HCT116 (cell line): ENCODE results near the gene OR56B4. TPM values are rescaled to one million over a fixed set of nuclear protein-coding genes. Genes with fewer than 3 reads are reported as not detected.

Experiments used
- ATAC-seq: fragments of 200-7000 bp; cut with Tn5 transposase; 2 replicates; pipeline ENCODE4 v1.9.1; 2020; ENCODE audit warnings: mild to moderate bottlenecking, moderate library complexity
- BruUV-seq: library from RNA; stranded (reverse); fragments of 400-500 nt; replicated peaks from 2 replicates; lab custom pipeline; 2021; lab: Mats Ljungman, UMichigan
- CTCF ChIA-PET: fragments of 300-600 bp; sonication (Branson Sonifier 250); formaldehyde crosslinking; loops from one replicate; lab custom pipeline; 2021; ENCODE audit warnings: antibody characterized with exemption; lab: Charles Lee
- POLR2A ChIA-PET: fragments of 300-600, 350-600 bp; sonication (Branson Sonifier 250); formaldehyde crosslinking; loops from one replicate; lab custom pipeline; 2021; ENCODE audit warnings: antibody characterized with exemption; lab: Charles Lee
- RAD21 ChIA-PET, 2 experiments: fragments of 300-600 bp; sonication (Branson Sonifier 250); formaldehyde crosslinking; loops; one replicate each; lab custom pipeline; 2023; ENCODE audit warnings: low total read pairs in 2 of 2; ENCODE audit not compliant: uncharacterized antibody in 2 of 2, unreplicated experiment in 2 of 2, low non-redundant PET in 1 of 2; lab: Charles Lee
- DNase-seq: peaks from one replicate; pipeline ENCODE4 v3.0.0-alpha.2; 2010; ENCODE audit warnings: low read depth, low spot score
- H2AFZ ChIP-seq: fragments of 200-600 bp; shearing (Covaris generic), sonication (generic); 2 replicates; pipeline ENCODE4 v1.6.1; 2017; ENCODE audit warnings: low read depth, mixed run types, mixed read lengths, antibody characterized with exemption, low read length; ENCODE audit not compliant: poor library complexity, severe bottlenecking
- H3K27ac ChIP-seq: 2 replicates; pipeline ENCODE4 v1.5.1; 2012; ENCODE audit warnings: low read depth, low read length
- H3K27me3 ChIP-seq: fragments of 200-600 bp; sonication (generic); 2 replicates; pipeline ENCODE4 v1.6.1; 2016; ENCODE audit warnings: mixed run types, low read length, mixed read lengths; ENCODE audit not compliant: insufficient read depth
- H3K36me3 ChIP-seq, 2 experiments: fragments of 200-500 bp in 1 of 2; fragments of 200-600 bp in 1 of 2; sonication (Bioruptor generic) in 1 of 2; sonication (generic) in 1 of 2; 2 replicates each; pipeline versions ENCODE4 v1.5.1 to v1.6.1; 2014 to 2016; ENCODE audit warnings: low read length in 2 of 2, inconsistent platforms in 1 of 2, mixed read lengths in 1 of 2, mixed run types in 1 of 2; ENCODE audit not compliant: insufficient read depth in 2 of 2, control insufficient read depth in 1 of 2
- H3K4me1 ChIP-seq, 2 experiments: fragments of 200-600 bp in 1 of 2; sonication (generic) in 1 of 2; 2 replicates each; pipeline versions ENCODE4 v1.5.1 to v1.6.1; 2012 to 2017; ENCODE audit warnings: low read length in 2 of 2, inconsistent platforms in 1 of 2, mild to moderate bottlenecking in 1 of 2, mixed read lengths in 1 of 2, mixed run types in 1 of 2, moderate library complexity in 1 of 2; ENCODE audit not compliant: insufficient read depth in 2 of 2, control insufficient read depth in 1 of 2
- H3K4me2 ChIP-seq: fragments of 200-600 bp; sonication (generic); 2 replicates; pipeline ENCODE4 v1.6.1; 2017; ENCODE audit warnings: mixed run types, low read length, mixed read lengths
- H3K4me3 ChIP-seq, 2 experiments: fragments of 200-600 bp in 1 of 2; sonication (generic) in 1 of 2; replicated peaks in 1 of 2; 2 replicates each; pipeline ENCODE4 v1.5.1; 2011 to 2016; ENCODE audit warnings: low read length in 2 of 2, control low read depth in 1 of 2, low read depth in 1 of 2, mild to moderate bottlenecking in 1 of 2, mixed read lengths in 1 of 2, mixed run types in 1 of 2
- H3K79me2 ChIP-seq: fragments of 200-600 bp; sonication (generic); 2 replicates; pipeline ENCODE4 v1.6.1; 2017; ENCODE audit warnings: mild to moderate bottlenecking, mixed run types, low read length, moderate library complexity, mixed read lengths; ENCODE audit not compliant: insufficient read depth
- H3K9ac ChIP-seq: fragments of 200-600 bp; sonication (generic); 2 replicates; pipeline ENCODE4 v1.6.1; 2016; ENCODE audit warnings: low read length, mixed read lengths
- H3K9me2 ChIP-seq: fragments of 200-600 bp; sonication (generic), shearing (Covaris generic); 2 replicates; pipeline ENCODE4 v1.6.1; 2017; ENCODE audit warnings: mixed run types, mild to moderate bottlenecking, moderate library complexity; ENCODE audit not compliant: insufficient read depth
- H3K9me3 ChIP-seq, 2 experiments: fragments of 200-500 bp in 1 of 2; fragments of 200-600 bp in 1 of 2; sonication (Bioruptor generic) in 1 of 2; sonication (generic) in 1 of 2; 2 replicates each; pipeline ENCODE4 v1.6.1; 2014 to 2017; ENCODE audit warnings: low read length in 2 of 2, mixed read lengths in 2 of 2, inconsistent platforms in 1 of 2, low read depth in 1 of 2, mild to moderate bottlenecking in 1 of 2, mixed run types in 1 of 2, moderate library complexity in 1 of 2; ENCODE audit not compliant: control insufficient read depth in 1 of 2, insufficient read depth in 1 of 2
- H4K20me1 ChIP-seq: fragments of 200-600 bp; sonication (generic), shearing (Covaris generic); 2 replicates; pipeline ENCODE4 v1.6.1; 2017; ENCODE audit warnings: mixed run types, mild to moderate bottlenecking, moderate library complexity; ENCODE audit not compliant: insufficient read depth
- EGR1 ChIP-seq: IDR thresholded peaks from 2 replicates; pipeline ENCODE4 v1.6.1; 2012; ENCODE audit warnings: low read depth
- ELF1 ChIP-seq: IDR thresholded peaks from 2 replicates; pipeline ENCODE4 v1.6.1; 2012; ENCODE audit warnings: low read depth, borderline replicate concordance
- EZH2phosphoT487 ChIP-seq: fragments of 200-600 bp; IDR thresholded peaks from 2 replicates; pipeline ENCODE4 v1.6.1; 2018; ENCODE audit warnings: antibody characterized with exemption, borderline replicate concordance
- MAX ChIP-seq: IDR thresholded peaks from 2 replicates; pipeline ENCODE4 v1.6.1; 2012
- POLR2A ChIP-seq: IDR thresholded peaks from 2 replicates; pipeline ENCODE4 v1.7.0; 2011; ENCODE audit warnings: borderline replicate concordance; ENCODE audit not compliant: insufficient read depth, insufficient read length; ENCODE audit errors: extremely low read depth
- POLR2AphosphoS5 ChIP-seq: IDR thresholded peaks from 2 replicates; pipeline ENCODE4 v1.6.1; 2011; ENCODE audit warnings: mild to moderate bottlenecking, low read depth, low read length, moderate library complexity
- RAD21 ChIP-seq: IDR thresholded peaks from 2 replicates; pipeline ENCODE4 v1.6.1; 2012; ENCODE audit warnings: low read depth, mild to moderate bottlenecking
- REST ChIP-seq: IDR thresholded peaks from 2 replicates; pipeline ENCODE4 v1.6.1; 2012; ENCODE audit warnings: low read depth
- ZNF274 ChIP-seq: fragments of 200-500 bp; sonication (Bioruptor generic); IDR thresholded peaks from 2 replicates; pipeline ENCODE4 v1.6.1; 2014; ENCODE audit warnings: mild to moderate bottlenecking, low read depth, low read length, inconsistent platforms
- intact Hi-C: fragments of 100-400 bp; cut with micrococcal nuclease; formaldehyde crosslinking; loops from 2 replicates; pipeline ENCODE4 v1.10.0; 2022
- total RNA-seq: library from RNA; stranded (reverse); gene quantifications from one replicate; pipeline ENCODE4 v1.2.1, GENCODE V29; 2021; ENCODE audit not compliant: unreplicated experiment
- TF ChIP-seq, protein P1 (sequence below), 3 experiments: fragments of 200-600 bp in 1 of 3; sonication (generic) in 1 of 3; IDR thresholded peaks in 2 of 3; conservative IDR thresholded peaks in 1 of 3; 2 replicates each; pipeline ENCODE4 v1.5.1; 2012 to 2017; ENCODE audit warnings: low read depth in 2 of 3, low read length in 2 of 3, antibody characterized with exemption in 1 of 3, borderline replicate concordance in 1 of 3, control low read depth in 1 of 3, mild to moderate bottlenecking in 1 of 3, mixed read lengths in 1 of 3, mixed run types in 1 of 3, moderate library complexity in 1 of 3; ENCODE audit not compliant: insufficient read depth in 1 of 3

The OR56B4 gene
- total RNA-seq, 1 experiment from 2014 or later: not detected

DNA sequence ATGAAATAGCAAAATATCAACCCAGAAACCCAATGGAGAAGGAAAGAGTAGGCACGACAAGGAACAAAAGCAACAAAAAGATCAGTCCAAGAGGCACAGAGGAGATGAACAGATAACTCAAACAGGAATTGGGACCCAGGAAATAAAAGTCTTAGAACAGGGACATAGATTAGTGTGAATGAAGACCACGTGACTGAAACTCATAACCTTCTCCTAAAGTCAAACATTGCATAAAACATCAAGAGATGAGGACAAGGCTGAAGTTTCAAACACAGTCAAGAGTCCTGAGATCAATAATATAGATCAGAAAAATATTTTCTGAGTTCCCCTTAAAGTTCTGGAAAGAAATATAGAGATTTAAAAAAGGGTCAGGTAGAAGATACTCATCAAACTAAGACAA, 24.4 kb upstream of the OR56B4 start:
- ChIA-PET POLR2A (no interaction called here), CTCF (no interaction called here), RAD21 (no interaction called here)
- Histone ChIP-seq H3K4me3 (no peak overlapping the region), H3K36me3 (no peaks in the 10 kb centered on the region), H3K9me3 (no peaks in the 10 kb centered on the region), H4K20me1 (no peaks in the 10 kb centered on the region), H3K27ac (no peak overlapping the region), H3K9me2 (no peaks in the 10 kb centered on the region), H3K9ac (no peak overlapping the region), H2AFZ (no peak overlapping the region), H3K4me1 (no peaks in the 10 kb centered on the region), H3K27me3 (peaks cover 56% of the 10 kb centered on the region), H3K4me2 (no peak overlapping the region), H3K79me2 (no peaks in the 10 kb centered on the region)
- ATAC-seq (no peak), DNase-seq (no peak)
- intact Hi-C loops: no loop called here
- BruUV-seq: no TSS peak
- TF ChIP-seq REST (no peak), POLR2A (no peak), MAX (no peak), RAD21 (no peak), ZNF274 (no peak), EGR1 (no peak), ELF1 (no peak), EZH2phosphoT487 (no peak), POLR2AphosphoS5 (no peak)
- TF ChIP-seq, protein P1, sequence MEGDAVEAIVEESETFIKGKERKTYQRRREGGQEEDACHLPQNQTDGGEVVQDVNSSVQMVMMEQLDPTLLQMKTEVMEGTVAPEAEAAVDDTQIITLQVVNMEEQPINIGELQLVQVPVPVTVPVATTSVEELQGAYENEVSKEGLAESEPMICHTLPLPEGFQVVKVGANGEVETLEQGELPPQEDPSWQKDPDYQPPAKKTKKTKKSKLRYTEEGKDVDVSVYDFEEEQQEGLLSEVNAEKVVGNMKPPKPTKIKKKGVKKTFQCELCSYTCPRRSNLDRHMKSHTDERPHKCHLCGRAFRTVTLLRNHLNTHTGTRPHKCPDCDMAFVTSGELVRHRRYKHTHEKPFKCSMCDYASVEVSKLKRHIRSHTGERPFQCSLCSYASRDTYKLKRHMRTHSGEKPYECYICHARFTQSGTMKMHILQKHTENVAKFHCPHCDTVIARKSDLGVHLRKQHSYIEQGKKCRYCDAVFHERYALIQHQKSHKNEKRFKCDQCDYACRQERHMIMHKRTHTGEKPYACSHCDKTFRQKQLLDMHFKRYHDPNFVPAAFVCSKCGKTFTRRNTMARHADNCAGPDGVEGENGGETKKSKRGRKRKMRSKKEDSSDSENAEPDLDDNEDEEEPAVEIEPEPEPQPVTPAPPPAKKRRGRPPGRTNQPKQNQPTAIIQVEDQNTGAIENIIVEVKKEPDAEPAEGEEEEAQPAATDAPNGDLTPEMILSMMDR (IDR thresholded peaks at IDR 0.05 in 2 of 3, conservative IDR thresholded peaks at IDR 0.05 in 1 of 3; ENCODE audit: borderline replicate concordance in 1 of 3, insufficient read depth in 1 of 3, low read depth in 2 of 3, low read length in 2 of 3): no peak
